ENCODE results near the gene RSU1.

Gene RSU1

GRCh38 chr10:16812676-16813075 lies 4.5 kb downstream of the RSU1 start:
- no peaks in the 10 kb centered on the region for H3F3A ChIP-seq (ENCODE audit: insufficient read depth, low read length)
- no peaks in the 10 kb centered on the region for H3K79me2 ChIP-seq (ENCODE audit: insufficient read depth, low read length)
- H3K27ac ChIP-seq (ENCODE audit: low read depth, low read length, poor library complexity, severe bottlenecking) = no peak overlapping the region
- no peak overlapping the region for H3K4me3 ChIP-seq (ENCODE audit: low read depth, low read length, poor library complexity, severe bottlenecking)
- H3K4me1 ChIP-seq (ENCODE audit: insufficient read depth, low read length, severe bottlenecking) = peaks cover 14% of the 10 kb centered on the region
- no peaks in the 10 kb centered on the region for H3K9me3 ChIP-seq (ENCODE audit: low read length)
- no peaks in the 10 kb centered on the region for H4K20me1 ChIP-seq (ENCODE audit: insufficient read depth, low read length)
- H2AFZ ChIP-seq (ENCODE audit: low read length) = no peak overlapping the region
- TF ChIP-seq EZH2 (IDR thresholded peaks at IDR 0.05; ENCODE audit: borderline replicate concordance, low read length) = no peak
- TF ChIP-seq, protein P1, sequence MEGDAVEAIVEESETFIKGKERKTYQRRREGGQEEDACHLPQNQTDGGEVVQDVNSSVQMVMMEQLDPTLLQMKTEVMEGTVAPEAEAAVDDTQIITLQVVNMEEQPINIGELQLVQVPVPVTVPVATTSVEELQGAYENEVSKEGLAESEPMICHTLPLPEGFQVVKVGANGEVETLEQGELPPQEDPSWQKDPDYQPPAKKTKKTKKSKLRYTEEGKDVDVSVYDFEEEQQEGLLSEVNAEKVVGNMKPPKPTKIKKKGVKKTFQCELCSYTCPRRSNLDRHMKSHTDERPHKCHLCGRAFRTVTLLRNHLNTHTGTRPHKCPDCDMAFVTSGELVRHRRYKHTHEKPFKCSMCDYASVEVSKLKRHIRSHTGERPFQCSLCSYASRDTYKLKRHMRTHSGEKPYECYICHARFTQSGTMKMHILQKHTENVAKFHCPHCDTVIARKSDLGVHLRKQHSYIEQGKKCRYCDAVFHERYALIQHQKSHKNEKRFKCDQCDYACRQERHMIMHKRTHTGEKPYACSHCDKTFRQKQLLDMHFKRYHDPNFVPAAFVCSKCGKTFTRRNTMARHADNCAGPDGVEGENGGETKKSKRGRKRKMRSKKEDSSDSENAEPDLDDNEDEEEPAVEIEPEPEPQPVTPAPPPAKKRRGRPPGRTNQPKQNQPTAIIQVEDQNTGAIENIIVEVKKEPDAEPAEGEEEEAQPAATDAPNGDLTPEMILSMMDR (IDR thresholded peaks at IDR 0.05; ENCODE audit: low read length) = no peak
- H3K4me2 ChIP-seq (ENCODE audit: low read length) = no peak overlapping the region
- no peaks in the 10 kb centered on the region for H3K36me3 ChIP-seq (ENCODE audit: insufficient read depth, low read length)
- H3K27me3 ChIP-seq (ENCODE audit: insufficient read depth, low read length) = no peaks in the 10 kb centered on the region
- H3K9me2 ChIP-seq (ENCODE audit: low read depth, low read length) = no peaks in the 10 kb centered on the region
- H3K9ac ChIP-seq (ENCODE audit: low read length) = no peak overlapping the region

DNA sequence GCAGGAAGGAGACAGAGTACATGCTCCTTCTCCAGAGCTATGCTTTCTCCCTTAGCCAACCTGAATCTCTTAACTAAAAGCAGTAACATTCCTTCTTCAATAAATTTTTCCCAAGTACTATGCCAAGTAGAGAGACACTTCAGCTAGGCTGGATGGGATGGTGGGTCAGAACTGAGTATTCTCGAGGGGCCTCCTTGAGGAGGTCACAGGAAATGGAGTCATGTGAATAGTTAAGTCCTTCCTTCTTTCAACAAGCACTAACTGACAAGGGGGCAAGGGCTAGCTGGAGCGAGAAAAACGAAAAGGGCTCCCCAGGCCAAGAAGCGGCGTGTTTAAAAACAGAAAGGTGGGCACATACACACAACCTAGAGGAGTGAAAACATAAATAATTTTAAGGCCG lies 5.5 kb downstream of the RSU1 start:
- H4K20me1 ChIP-seq (ENCODE audit: insufficient read depth, low read length) = no peaks in the 10 kb centered on the region
- H3K4me2 ChIP-seq (ENCODE audit: low read length) = no peak overlapping the region
- peaks cover 13% of the 10 kb centered on the region for H3K4me1 ChIP-seq (ENCODE audit: insufficient read depth, low read length, severe bottlenecking)

DNA sequence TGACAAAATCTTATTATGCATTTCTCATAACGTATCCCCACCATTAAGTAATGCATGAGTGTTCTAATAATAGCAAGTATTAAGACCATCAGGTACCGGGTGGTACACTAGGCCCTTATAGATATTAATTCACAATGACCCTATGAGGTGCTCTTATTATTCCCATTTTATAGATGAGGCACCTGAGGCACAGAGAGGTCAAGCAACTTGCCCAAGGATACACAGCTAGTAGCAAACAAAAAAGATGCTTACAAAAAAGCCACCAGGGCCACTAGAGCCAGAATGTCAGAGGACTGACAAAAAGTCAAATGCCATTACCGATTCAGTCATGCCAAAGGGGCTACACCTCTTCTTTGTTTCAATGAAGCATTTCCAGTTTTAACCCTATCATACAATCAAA lies 5.9 kb downstream of the RSU1 start:
- Histone ChIP-seq H3K36me3 (ENCODE audit: insufficient read depth, low read length) (no peaks in the 10 kb centered on the region), H3F3A (ENCODE audit: insufficient read depth, low read length) (no peaks in the 10 kb centered on the region), H3K27ac (ENCODE audit: low read depth, low read length, poor library complexity, severe bottlenecking) (no peak overlapping the region), H3K79me2 (ENCODE audit: insufficient read depth, low read length) (no peaks in the 10 kb centered on the region), H3K4me2 (ENCODE audit: low read length) (no peak overlapping the region), H3K4me3 (ENCODE audit: low read depth, low read length, poor library complexity, severe bottlenecking) (no peak overlapping the region), H2AFZ (ENCODE audit: low read length) (no peak overlapping the region), H3K9me2 (ENCODE audit: low read depth, low read length) (no peaks in the 10 kb centered on the region), H3K27me3 (ENCODE audit: insufficient read depth, low read length) (no peaks in the 10 kb centered on the region), H4K20me1 (ENCODE audit: insufficient read depth, low read length) (no peaks in the 10 kb centered on the region), H3K9ac (ENCODE audit: low read length) (no peak overlapping the region), H3K4me1 (ENCODE audit: insufficient read depth, low read length, severe bottlenecking) (peaks cover 8% of the 10 kb centered on the region), H3K9me3 (ENCODE audit: low read length) (no peaks in the 10 kb centered on the region)
- TF ChIP-seq, protein P1 (IDR thresholded peaks at IDR 0.05; ENCODE audit: low read length) = no peak

More for the DNA sequence above, 5.5 kb downstream of the RSU1 start:
- H3K4me3 ChIP-seq (ENCODE audit: low read depth, low read length, poor library complexity, severe bottlenecking) = no peak overlapping the region
- no peaks in the 10 kb centered on the region for H3K9me3 ChIP-seq (ENCODE audit: low read length)
- no peaks in the 10 kb centered on the region for H3K9me2 ChIP-seq (ENCODE audit: low read depth, low read length)
- H3K9ac ChIP-seq (ENCODE audit: low read length) = no peak overlapping the region
- no peak overlapping the region for H2AFZ ChIP-seq (ENCODE audit: low read length)
- no peak overlapping the region for H3K27ac ChIP-seq (ENCODE audit: low read depth, low read length, poor library complexity, severe bottlenecking)
- no peaks in the 10 kb centered on the region for H3K27me3 ChIP-seq (ENCODE audit: insufficient read depth, low read length)
- H3F3A ChIP-seq (ENCODE audit: insufficient read depth, low read length) = no peaks in the 10 kb centered on the region
- TF ChIP-seq EZH2 (IDR thresholded peaks at IDR 0.05; ENCODE audit: borderline replicate concordance, low read length) = no peak
- TF ChIP-seq, protein P1 (IDR thresholded peaks at IDR 0.05; ENCODE audit: low read length) = no peak
- no peaks in the 10 kb centered on the region for H3K36me3 ChIP-seq (ENCODE audit: insufficient read depth, low read length)
- no peaks in the 10 kb centered on the region for H3K79me2 ChIP-seq (ENCODE audit: insufficient read depth, low read length)

All from OCI-LY1 (cell line).